IMR-90 (cell line): Measurements from ENCODE around the gene LHX1. TPM values are rescaled to one million over a fixed set of nuclear protein-coding genes. Genes with fewer than 3 reads are reported as not detected.

Experiments used
- ATAC-seq: fragments of 200-7000 bp; cut with Tn5 transposase; 2 replicates; pipeline ENCODE4 v1.9.1; 2020; ENCODE audit warnings: low read depth, mild to moderate bottlenecking, moderate library complexity
- BruUV-seq: library from RNA; stranded (reverse); fragments of 400-500 nt; replicated peaks from 2 replicates; lab custom pipeline; 2021; lab: Mats Ljungman, UMichigan
- CTCF ChIA-PET: fragments of 300-600 bp; formaldehyde crosslinking; extraction: SDS; loops from one replicate; lab custom pipeline; 2021; ENCODE audit warnings: antibody characterized with exemption; lab: Yijun Ruan, JAX
- POLR2A ChIA-PET: fragments of 300-600 bp; sonication (Branson Sonifier 250); formaldehyde crosslinking; loops from one replicate; lab custom pipeline; 2022; ENCODE audit warnings: antibody characterized with exemption; ENCODE audit not compliant: unreplicated experiment; lab: Charles Lee
- DNase-seq: peaks from one replicate; pipeline ENCODE4 v3.0.0; 2013
- H2AFZ ChIP-seq: replicated peaks from 2 replicates; pipeline ENCODE3; 2013; ENCODE audit warnings: low read length, mild to moderate bottlenecking; ENCODE audit not compliant: poor library complexity
- H2AK5ac ChIP-seq: 2 replicates; pipeline ENCODE4 v1.6.1; 2013; ENCODE audit warnings: low read depth, low read length, inconsistent platforms
- H2AK9ac ChIP-seq: replicated peaks from 2 replicates; pipeline ENCODE3; 2013; ENCODE audit warnings: mild to moderate bottlenecking, low read depth, low read length, moderate library complexity; ENCODE audit not compliant: poor library complexity
- H2BK120ac ChIP-seq: 2 replicates; pipeline ENCODE4 v1.6.1; 2013; ENCODE audit warnings: low read depth, low read length, inconsistent platforms
- H2BK15ac ChIP-seq: 3 replicates; pipeline ENCODE4 v1.6.1; 2013; ENCODE audit warnings: low read depth, low read length, inconsistent platforms
- H2BK20ac ChIP-seq: 2 replicates; pipeline ENCODE4 v1.6.1; 2013; ENCODE audit warnings: low read depth, mild to moderate bottlenecking, inconsistent platforms, low read length, moderate library complexity
- H2BK5ac ChIP-seq: 2 replicates; pipeline ENCODE4 v1.6.1; 2013; ENCODE audit warnings: mild to moderate bottlenecking, low read depth, low read length, inconsistent platforms; ENCODE audit not compliant: poor library complexity, severe bottlenecking
- H3K14ac ChIP-seq: replicated peaks from 2 replicates; pipeline ENCODE4 v1.6.1; 2013; ENCODE audit warnings: low read depth, low read length, inconsistent platforms
- H3K18ac ChIP-seq: 2 replicates; pipeline ENCODE4 v1.6.1; 2013; ENCODE audit warnings: low read depth, low read length, control low read depth
- H3K23ac ChIP-seq: 2 replicates; pipeline ENCODE4 v1.6.1; 2013; ENCODE audit warnings: low read depth, low read length, inconsistent platforms
- H3K27ac ChIP-seq: 2 replicates; pipeline ENCODE4 v1.5.1; 2013; ENCODE audit warnings: mild to moderate bottlenecking, control low read depth, low read length; ENCODE audit not compliant: insufficient read depth
- H3K27me3 ChIP-seq: 2 replicates; pipeline ENCODE4 v1.6.1; 2013; ENCODE audit warnings: low read length; ENCODE audit not compliant: control insufficient read depth, insufficient read depth
- H3K36me3 ChIP-seq: 2 replicates; pipeline ENCODE4 v1.6.1; 2013; ENCODE audit warnings: low read length, mixed read lengths; ENCODE audit not compliant: control insufficient read depth, insufficient read depth
- H3K4ac ChIP-seq: 2 replicates; pipeline ENCODE4 v1.6.1; 2013; ENCODE audit warnings: low read depth, low read length, inconsistent platforms
- H3K4me1 ChIP-seq: 2 replicates; pipeline ENCODE4 v1.6.1; 2013; ENCODE audit warnings: low read length, mixed read lengths; ENCODE audit not compliant: control insufficient read depth, insufficient read depth
- H3K4me2 ChIP-seq: 2 replicates; pipeline ENCODE4 v1.6.1; 2013; ENCODE audit warnings: low read depth, mild to moderate bottlenecking, control low read depth, low read length, moderate library complexity
- H3K4me3 ChIP-seq: 2 replicates; pipeline ENCODE4 v1.5.1; 2013; ENCODE audit warnings: low read depth, mild to moderate bottlenecking, control low read depth, low read length, moderate library complexity; ENCODE audit not compliant: insufficient read depth
- H3K56ac ChIP-seq: 2 replicates; pipeline ENCODE4 v1.6.1; 2013; ENCODE audit warnings: low read length, inconsistent platforms; ENCODE audit not compliant: insufficient read depth; ENCODE audit errors: extremely low read depth
- H3K79me1 ChIP-seq, 2 experiments: 2 replicates each; pipeline ENCODE4 v1.6.1; 2013; ENCODE audit warnings: low read length in 2 of 2, inconsistent platforms in 1 of 2, low read depth in 1 of 2
- H3K9ac ChIP-seq: 2 replicates; pipeline ENCODE4 v1.6.1; 2013; ENCODE audit warnings: low read depth, low read length, control low read depth
- H3K9me1 ChIP-seq: 2 replicates; pipeline ENCODE4 v1.6.1; 2013; ENCODE audit warnings: low read length, inconsistent platforms; ENCODE audit not compliant: insufficient read depth
- H3K9me3 ChIP-seq: 2 replicates; pipeline ENCODE4 v1.6.1; 2013; ENCODE audit warnings: low read length; ENCODE audit not compliant: control insufficient read depth, insufficient read depth
- H4K20me1 ChIP-seq: 2 replicates; pipeline ENCODE4 v1.6.1; 2013; ENCODE audit warnings: low read length, inconsistent platforms; ENCODE audit not compliant: insufficient read depth
- H4K5ac ChIP-seq: 2 replicates; pipeline ENCODE4 v1.6.1; 2013; ENCODE audit warnings: mild to moderate bottlenecking, low read depth, low read length, control low read depth
- H4K8ac ChIP-seq, 2 experiments: 2 replicates each; pipeline ENCODE4 v1.6.1; 2013; ENCODE audit warnings: low read depth in 2 of 2, low read length in 2 of 2, control low read depth in 1 of 2, inconsistent platforms in 1 of 2
- H4K91ac ChIP-seq: 2 replicates; pipeline ENCODE4 v1.6.1; 2013; ENCODE audit warnings: low read depth, low read length, inconsistent platforms; ENCODE audit not compliant: insufficient read depth
- BHLHE40 ChIP-seq: fragments of 150-350 bp; IDR thresholded peaks from 2 replicates; pipeline ENCODE4 v1.6.1; 2016; ENCODE audit warnings: mild to moderate bottlenecking, low read depth, low read length
- CEBPB ChIP-seq: IDR thresholded peaks from 2 replicates; pipeline ENCODE4 v1.6.1; 2012; ENCODE audit warnings: low read depth, low read length, improper control_type of control experiment
- CHD1 ChIP-seq: IDR thresholded peaks from 2 replicates; pipeline ENCODE4 v1.6.1; 2012; ENCODE audit warnings: low read depth, low read length, improper control_type of control experiment
- CTCF ChIP-seq: conservative IDR thresholded peaks from 2 replicates; pipeline ENCODE4 v1.5.1; 2012; ENCODE audit warnings: mild to moderate bottlenecking, low read depth, low read length, improper control_type of control experiment
- ELK1 ChIP-seq: fragments of 150-350 bp; IDR thresholded peaks from 2 replicates; pipeline ENCODE4 v1.6.1; 2016; ENCODE audit warnings: low read depth, mild to moderate bottlenecking, low read length, moderate library complexity, borderline replicate concordance
- FOS ChIP-seq: fragments of 150-350 bp; IDR thresholded peaks from 2 replicates; pipeline ENCODE4 v1.6.1; 2016; ENCODE audit warnings: low read depth, low read length
- MAFK ChIP-seq: IDR thresholded peaks from 2 replicates; pipeline ENCODE4 v1.6.1; 2012; ENCODE audit warnings: low read depth, low read length, improper control_type of control experiment
- MAZ ChIP-seq: IDR thresholded peaks from 2 replicates; pipeline ENCODE4 v1.6.1; 2012; ENCODE audit warnings: low read depth, mild to moderate bottlenecking, low read length, improper control_type of control experiment, moderate library complexity, borderline replicate concordance
- MXI1 ChIP-seq: IDR thresholded peaks from 2 replicates; pipeline ENCODE4 v1.6.1; 2012; ENCODE audit warnings: low read depth, mild to moderate bottlenecking, low read length, moderate library complexity, borderline replicate concordance
- NFE2L2 ChIP-seq: fragments of 150-350 bp; IDR thresholded peaks from 2 replicates; pipeline ENCODE4 v1.6.1; 2016; ENCODE audit warnings: low read depth, mild to moderate bottlenecking, low read length
- POLR2A ChIP-seq: IDR thresholded peaks from 2 replicates; pipeline ENCODE4 v1.6.1; 2012; ENCODE audit warnings: mild to moderate bottlenecking, low read depth, low read length
- RAD21 ChIP-seq: IDR thresholded peaks from 2 replicates; pipeline ENCODE4 v1.6.1; 2012; ENCODE audit warnings: low read length, improper control_type of control experiment
- RCOR1 ChIP-seq: IDR thresholded peaks from 2 replicates; pipeline ENCODE4 v1.6.1; 2012; ENCODE audit warnings: mild to moderate bottlenecking, low read length, improper control_type of control experiment; ENCODE audit not compliant: insufficient replicate concordance
- RFX5 ChIP-seq: IDR thresholded peaks from 2 replicates; pipeline ENCODE4 v1.8.0; 2012; ENCODE audit warnings: low read depth, mild to moderate bottlenecking, low read length, moderate library complexity
- SMC3 ChIP-seq: fragments of 150-350 bp; IDR thresholded peaks from 2 replicates; pipeline ENCODE4 v1.6.1; 2016; ENCODE audit warnings: low read depth, mild to moderate bottlenecking, antibody characterized with exemption, low read length, moderate library complexity
- WGBS, 2 experiments: methylation state at CpG; one replicate each; pipeline versions ENCODE4 v1.1.5 to v1.1.7; 2013; ENCODE audit warnings: missing lambda C conversion rate in 2 of 2; ENCODE audit not compliant: insufficient read length in 1 of 2; ENCODE audit errors: extremely low coverage in 2 of 2; 5-methylcytosine and 5-hydroxymethylcytosine counted together
- dilution Hi-C: fragments of 300-500 bp; cut with HindIII; formaldehyde crosslinking; loops from one replicate; pipeline ENCODE4 v1.14.3; 2018; ENCODE audit warnings: low sequenced_read_pairs; ENCODE audit not compliant: unreplicated experiment
- in situ Hi-C: fragments of 300-500 bp; cut with MboI; formaldehyde crosslinking; loops from 3 replicates; pipeline ENCODE4 v1.14.3; 2019; ENCODE audit warnings: low sequenced_read_pairs, inconsistent platforms, mixed read lengths
- intact Hi-C: fragments of 100-400 bp; cut with micrococcal nuclease; formaldehyde crosslinking; loops from 2 replicates; pipeline ENCODE4 v1.10.0; 2022
- polyA plus RNA-seq, 3 experiments: library from polyadenylated mRNA; depleted of rRNA; stranded (reverse); fragments of >200 nt; gene quantifications; 2 replicates each; pipeline ENCODE4 v1.2.3, GENCODE V29; 2012; ENCODE audit warnings: low replicate concordance in 1 of 3
- total RNA-seq: library from RNA; depleted of rRNA; stranded (reverse); fragments of >200 nt; gene quantifications from 2 replicates; pipeline ENCODE4 v1.2.3, GENCODE V29; 2012
- TF ChIP-seq, protein P1 (sequence below): fragments of 150-350 bp; IDR thresholded peaks from 2 replicates; pipeline ENCODE4 v1.6.1; 2017; ENCODE audit warnings: mild to moderate bottlenecking, antibody characterized with exemption, low read length, low read depth

The LHX1 gene
- total and polyA plus RNA-seq, 2 of the 4 experiments (the other 2 are of a cell fraction), result not detected

GRCh38 chr17:36923814-36924221 is 13.5 kb upstream of the LHX1 start:
- H3K4me1 ChIP-seq, result no peaks in the 10 kb centered on the region
- no peak overlapping the region for H3K9ac ChIP-seq
- no peak overlapping the region for H3K14ac ChIP-seq
- H3K23ac ChIP-seq, result no peak overlapping the region
- no peak overlapping the region for H2BK5ac ChIP-seq
- no peak overlapping the region for H2AFZ ChIP-seq
- H3K56ac ChIP-seq, result no peak overlapping the region
- no peaks in the 10 kb centered on the region for H3K79me1 ChIP-seq
- no TSS peak for BruUV-seq
- H2BK120ac ChIP-seq, result no peak overlapping the region
- in situ Hi-C loops, result no loop called here
- no peak for DNase-seq
- 60% methylated on average over 1 of the region's 5 CpGs; no CpG with 5 or more reads in 1 of the 2 experiments for WGBS, 2 experiments
- no peaks in the 10 kb centered on the region for H3K36me3 ChIP-seq
- POLR2A ChIA-PET, result no interaction called here
- H3K9me1 ChIP-seq, result no peaks in the 10 kb centered on the region
- no peak overlapping the region for H3K4ac ChIP-seq
- no peak overlapping the region for H2BK15ac ChIP-seq
- no peak overlapping the region for H3K18ac ChIP-seq
- no peak overlapping the region for H3K27ac ChIP-seq
- no peak overlapping the region for H2AK5ac ChIP-seq
- H4K91ac ChIP-seq, result no peak overlapping the region
- H4K20me1 ChIP-seq, result no peaks in the 10 kb centered on the region
- no peak overlapping the region for H2AK9ac ChIP-seq
- H3K27me3 ChIP-seq, result peaks cover 62% of the 10 kb centered on the region
- dilution Hi-C loops, result no loop called here
- H3K4me3 ChIP-seq, result no peak overlapping the region
- H4K5ac ChIP-seq, result no peak overlapping the region
- no peak overlapping the region for H3K4me2 ChIP-seq
- intact Hi-C loops, result no loop called here
- H3K9me3 ChIP-seq, result no peaks in the 10 kb centered on the region
- H4K8ac ChIP-seq, result no peak overlapping the region
- CTCF ChIA-PET, result no interaction called here
- ATAC-seq, result no peak
- H2BK20ac ChIP-seq, result no peak overlapping the region
- TF ChIP-seq RCOR1 (no peak), CTCF (no peak), RAD21 (no peak), SMC3 (no peak), MXI1 (no peak), CEBPB (no peak), POLR2A (no peak), MAFK (no peak), NFE2L2 (no peak), RFX5 (no peak), FOS (no peak), BHLHE40 (no peak), MAZ (no peak), CHD1 (no peak), ELK1 (no peak)
- TF ChIP-seq, protein P1, sequence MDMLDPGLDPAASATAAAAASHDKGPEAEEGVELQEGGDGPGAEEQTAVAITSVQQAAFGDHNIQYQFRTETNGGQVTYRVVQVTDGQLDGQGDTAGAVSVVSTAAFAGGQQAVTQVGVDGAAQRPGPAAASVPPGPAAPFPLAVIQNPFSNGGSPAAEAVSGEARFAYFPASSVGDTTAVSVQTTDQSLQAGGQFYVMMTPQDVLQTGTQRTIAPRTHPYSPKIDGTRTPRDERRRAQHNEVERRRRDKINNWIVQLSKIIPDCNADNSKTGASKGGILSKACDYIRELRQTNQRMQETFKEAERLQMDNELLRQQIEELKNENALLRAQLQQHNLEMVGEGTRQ, result no peak
